Smooth muscle cell of the umbilical artery (primary cell): ENCODE data around the gene CDH5. TPM values are rescaled to one million over a fixed set of nuclear protein-coding genes. Genes with fewer than 3 reads are reported as not detected.

ENCODE experiments used
- total RNA-seq: library from RNA; depleted of rRNA; stranded (reverse); fragments of >200 nt; gene quantifications from 2 replicates; pipeline ENCODE4 v1.2.3, GENCODE V29; 2014

CDH5 gene, protein sequence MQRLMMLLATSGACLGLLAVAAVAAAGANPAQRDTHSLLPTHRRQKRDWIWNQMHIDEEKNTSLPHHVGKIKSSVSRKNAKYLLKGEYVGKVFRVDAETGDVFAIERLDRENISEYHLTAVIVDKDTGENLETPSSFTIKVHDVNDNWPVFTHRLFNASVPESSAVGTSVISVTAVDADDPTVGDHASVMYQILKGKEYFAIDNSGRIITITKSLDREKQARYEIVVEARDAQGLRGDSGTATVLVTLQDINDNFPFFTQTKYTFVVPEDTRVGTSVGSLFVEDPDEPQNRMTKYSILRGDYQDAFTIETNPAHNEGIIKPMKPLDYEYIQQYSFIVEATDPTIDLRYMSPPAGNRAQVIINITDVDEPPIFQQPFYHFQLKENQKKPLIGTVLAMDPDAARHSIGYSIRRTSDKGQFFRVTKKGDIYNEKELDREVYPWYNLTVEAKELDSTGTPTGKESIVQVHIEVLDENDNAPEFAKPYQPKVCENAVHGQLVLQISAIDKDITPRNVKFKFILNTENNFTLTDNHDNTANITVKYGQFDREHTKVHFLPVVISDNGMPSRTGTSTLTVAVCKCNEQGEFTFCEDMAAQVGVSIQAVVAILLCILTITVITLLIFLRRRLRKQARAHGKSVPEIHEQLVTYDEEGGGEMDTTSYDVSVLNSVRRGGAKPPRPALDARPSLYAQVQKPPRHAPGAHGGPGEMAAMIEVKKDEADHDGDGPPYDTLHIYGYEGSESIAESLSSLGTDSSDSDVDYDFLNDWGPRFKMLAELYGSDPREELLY
- total RNA-seq = 0.42 and 0.59 TPM in 2 replicates

DNA sequence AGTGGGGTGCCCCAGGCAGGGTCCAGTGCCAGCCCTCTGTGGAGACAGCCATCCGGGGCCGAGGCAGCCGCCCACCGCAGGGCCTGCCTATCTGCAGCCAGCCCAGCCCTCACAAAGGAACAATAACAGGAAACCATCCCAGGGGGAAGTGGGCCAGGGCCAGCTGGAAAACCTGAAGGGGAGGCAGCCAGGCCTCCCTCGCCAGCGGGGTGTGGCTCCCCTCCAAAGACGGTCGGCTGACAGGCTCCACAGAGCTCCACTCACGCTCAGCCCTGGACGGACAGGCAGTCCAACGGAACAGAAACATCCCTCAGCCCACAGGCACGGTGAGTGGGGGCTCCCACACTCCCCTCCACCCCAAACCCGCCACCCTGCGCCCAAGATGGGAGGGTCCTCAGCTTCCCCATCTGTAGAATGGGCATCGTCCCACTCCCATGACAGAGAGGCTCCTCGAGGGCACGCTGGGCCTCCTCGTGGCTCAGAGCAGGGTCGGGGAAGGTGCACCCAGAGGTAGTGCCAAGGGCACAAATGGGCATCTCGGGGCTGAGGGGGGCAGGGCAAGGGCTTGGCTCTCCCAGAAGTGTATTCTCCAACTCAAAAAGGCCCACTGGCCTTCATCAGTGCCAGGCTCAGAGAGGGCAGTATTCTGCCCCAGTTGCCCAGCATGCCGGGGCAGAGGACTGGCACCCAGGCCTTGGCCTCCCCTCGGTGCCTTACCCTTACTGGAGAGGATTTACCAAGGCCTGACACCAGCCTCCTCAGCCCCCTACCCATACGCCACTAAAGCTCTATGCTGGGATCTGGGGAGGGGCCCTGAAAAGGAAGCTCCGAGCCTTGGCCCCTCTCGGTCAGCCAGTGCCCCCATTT is at the start of gene CDH5:
Gene CDH5, plus strand, starts transcription at position 259 of the 867 bp plus-strand sequence. CDS start 12,647 bp downstream, outside the sequence.

DNA sequence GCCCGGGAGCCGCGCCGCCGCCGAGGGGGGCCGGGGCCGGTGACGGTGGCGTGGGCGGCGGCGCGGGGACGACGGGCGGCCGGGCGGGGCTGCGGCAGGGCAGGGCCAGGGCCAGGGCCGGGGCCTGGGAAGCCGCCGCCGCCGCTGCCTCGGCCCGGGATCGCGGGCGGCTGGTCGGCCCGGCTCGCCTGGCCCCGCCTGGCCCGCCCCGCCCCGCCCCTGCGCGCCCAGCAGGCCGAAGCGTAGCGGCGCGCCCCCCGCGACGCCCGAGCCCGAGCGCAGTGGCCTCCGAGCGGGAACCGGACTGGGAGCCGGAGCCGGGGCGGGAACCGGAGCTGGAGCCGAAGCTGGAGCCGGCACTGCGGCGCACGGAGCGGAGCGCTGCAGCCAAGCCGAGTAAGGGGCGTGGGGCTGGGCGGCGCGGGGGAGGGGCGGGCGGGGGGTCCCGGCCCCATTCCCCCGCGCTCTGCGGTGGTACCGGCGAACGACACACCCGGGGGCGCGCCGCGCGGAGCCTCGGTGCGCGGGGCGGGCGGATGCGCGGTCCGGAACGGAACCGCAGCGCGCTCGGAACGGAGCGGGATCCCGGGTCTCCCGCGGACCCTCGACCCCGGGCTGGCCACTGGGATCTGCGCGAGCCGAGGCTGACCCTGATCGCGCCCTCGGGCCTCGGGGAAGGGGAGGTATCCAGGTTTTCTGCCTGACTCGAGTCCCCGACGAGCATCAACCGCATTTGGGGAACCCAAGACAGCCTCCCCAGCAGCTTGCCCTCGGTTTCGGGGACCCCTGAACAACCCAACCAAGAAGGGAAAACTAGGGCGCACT is 60.8 kb downstream of the CDH5 start, which contains the start of gene BEAN1:
Gene BEAN1, plus strand, starts transcription at position 260 of the 825 bp plus-strand sequence. CDS start 10,382 bp downstream, outside the sequence.

Other genes with a start within 250 kb of the CDH5 start
- gene BEAN1, start 60.6 kb downstream of the CDH5 start, total RNA-seq = 0.09 TPM in 1 of 2 replicates, not detected in the other
- 48.4 and 54.3 TPM in 2 replicates for gene TK2, start 183.4 kb downstream of the CDH5 start, total RNA-seq
- 37.1 and 51.1 TPM in 2 replicates for gene CKLF, start 185.9 kb downstream of the CDH5 start, total RNA-seq
- gene CMTM1, start 199.7 kb downstream of the CDH5 start, total RNA-seq = 1.5 and 1.9 TPM in 2 replicates
- gene CMTM2, start 212.8 kb downstream of the CDH5 start, total RNA-seq = not detected in 2 replicates
- gene CMTM3, start 238.0 kb downstream of the CDH5 start, total RNA-seq = 8.0 and 14.8 TPM in 2 replicates